ENCODE results near the gene CSNK1G1.
"Not testable (repeated sequence)": the region's sequence is repeated elsewhere in the genome, so short reads cannot be mapped to it uniquely, and the experiment has no call there.

The CSNK1G1 gene

GRCh38 chr15:64286473-64286872 lies 69.5 kb downstream of the CSNK1G1 start:
- TF ChIP-seq POLR2A (IDR thresholded peaks at IDR 0.05; ENCODE audit: low read length) (no peak), GATA1 (IDR thresholded peaks at IDR 0.05; ENCODE audit: low read depth, low read length) (no peak)
- DNase-seq = no peak

DNA sequence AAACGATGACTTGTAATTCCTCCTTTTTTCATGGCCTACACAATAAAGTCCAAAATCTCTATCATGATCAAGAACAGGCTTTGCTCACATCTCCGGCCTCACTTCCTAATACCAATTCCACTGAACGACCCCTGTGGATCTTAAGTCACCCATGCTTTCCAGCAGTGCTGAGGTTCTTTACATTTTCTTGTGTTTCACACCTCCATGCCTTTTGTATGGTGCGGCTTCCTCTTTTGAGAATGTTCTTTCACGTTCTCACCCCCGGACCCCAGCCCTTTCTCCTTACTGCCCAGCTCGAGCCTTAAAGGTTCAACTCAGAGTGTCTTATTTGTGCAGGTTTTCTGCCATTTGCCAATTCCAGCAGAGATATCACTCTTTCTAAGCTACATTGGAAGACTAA lies 70.1 kb downstream of the CSNK1G1 start:
- DNase-seq = no peak

DNA sequence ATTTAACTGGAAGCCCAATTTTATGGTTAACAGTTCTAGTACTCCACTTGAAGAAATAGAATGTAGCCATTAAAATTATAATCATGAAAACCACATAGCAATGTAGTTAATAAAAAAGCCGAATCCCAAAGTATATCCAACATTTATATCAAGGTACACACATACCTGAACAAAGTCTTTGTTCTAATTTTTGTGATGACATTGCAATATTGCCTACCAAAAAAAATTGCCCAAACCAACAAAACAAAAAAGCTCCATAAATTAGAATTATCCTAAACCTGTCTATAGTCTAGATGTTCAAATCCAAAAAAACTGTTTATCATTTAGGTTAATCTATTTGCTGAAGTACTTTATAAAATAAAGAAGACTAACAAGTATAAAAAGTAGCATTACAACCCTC lies 70.8 kb downstream of the CSNK1G1 start:
- TF ChIP-seq POLR2A (IDR thresholded peaks at IDR 0.05; ENCODE audit: low read length) = no peak
- TF ChIP-seq GATA1 (IDR thresholded peaks at IDR 0.05; ENCODE audit: low read depth, low read length) = no peak
- DNase-seq = no peak

More for the DNA sequence above, 70.1 kb downstream of the CSNK1G1 start:
- TF ChIP-seq POLR2A (IDR thresholded peaks at IDR 0.05; ENCODE audit: low read length) = no peak
- no peak for TF ChIP-seq GATA1 (IDR thresholded peaks at IDR 0.05; ENCODE audit: low read depth, low read length)

GRCh38 chr15:64284042-64284441 lies 71.9 kb downstream of the CSNK1G1 start:
- TF ChIP-seq POLR2A (IDR thresholded peaks at IDR 0.05; ENCODE audit: low read length) (no peak), GATA1 (IDR thresholded peaks at IDR 0.05; ENCODE audit: low read depth, low read length) (no peak)
- DNase-seq = no peak

GRCh38 chr15:64282701-64283100 lies 73.3 kb downstream of the CSNK1G1 start:
- DNase-seq = no peak
- no peak for TF ChIP-seq POLR2A (IDR thresholded peaks at IDR 0.05; ENCODE audit: low read length)
- no peak for TF ChIP-seq GATA1 (IDR thresholded peaks at IDR 0.05; ENCODE audit: low read depth, low read length)

- TF ChIP-seq GATA1 (IDR thresholded peaks at IDR 0.05; ENCODE audit: low read depth, low read length) = no peak
- no peak for TF ChIP-seq POLR2A (IDR thresholded peaks at IDR 0.05; ENCODE audit: low read length)
- no peak for DNase-seq
Measured at GRCh38 chr15:64279131-64279530, 76.8 kb downstream of the CSNK1G1 start.

GRCh38 chr15:64275934-64276333 lies 80.0 kb downstream of the CSNK1G1 start:
- TF ChIP-seq GATA1 (IDR thresholded peaks at IDR 0.05; ENCODE audit: low read depth, low read length) (no peak), POLR2A (IDR thresholded peaks at IDR 0.05; ENCODE audit: low read length) (no peak)
- DNase-seq = no peak

DNA sequence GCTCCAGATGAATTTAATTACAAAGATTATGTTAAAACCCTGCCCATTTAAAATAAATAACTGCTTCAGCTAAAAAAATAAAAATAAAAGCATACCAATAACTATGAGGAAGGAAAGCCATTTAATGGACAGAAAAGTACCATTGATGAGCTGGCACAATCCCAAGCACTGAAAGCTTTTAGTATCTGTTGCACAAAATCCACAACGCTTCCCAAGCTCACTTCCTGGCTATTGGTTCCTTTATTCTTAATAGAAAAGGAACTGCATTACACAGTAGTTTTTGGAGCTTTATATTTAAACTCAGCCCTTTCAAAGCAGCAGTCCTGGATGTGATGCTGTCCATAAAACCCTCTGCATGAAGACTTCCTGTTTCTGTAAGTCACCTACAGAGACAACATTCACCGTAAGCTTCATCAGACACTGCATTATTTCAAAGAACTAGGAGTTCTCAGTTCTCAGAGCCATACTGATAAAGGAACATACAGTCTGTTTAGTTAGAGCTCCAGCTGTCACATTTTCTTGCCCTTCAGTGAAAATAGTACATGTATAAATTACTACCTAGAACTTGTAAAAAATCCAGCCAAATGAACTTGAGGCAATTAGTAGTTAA lies 81.5 kb downstream of the CSNK1G1 start:
- peak; percentile 29 to 42 for DNase-seq
- no peak for TF ChIP-seq GATA1 (IDR thresholded peaks at IDR 0.05; ENCODE audit: low read depth, low read length)
- no peak for TF ChIP-seq POLR2A (IDR thresholded peaks at IDR 0.05; ENCODE audit: low read length)

GRCh38 chr15:64267331-64267973 lies 88.5 kb downstream of the CSNK1G1 start:
- DNase-seq = no peak
- TF ChIP-seq POLR2A (IDR thresholded peaks at IDR 0.05; ENCODE audit: low read length) (no peak), GATA1 (IDR thresholded peaks at IDR 0.05; ENCODE audit: low read depth, low read length) (no peak)

DNA sequence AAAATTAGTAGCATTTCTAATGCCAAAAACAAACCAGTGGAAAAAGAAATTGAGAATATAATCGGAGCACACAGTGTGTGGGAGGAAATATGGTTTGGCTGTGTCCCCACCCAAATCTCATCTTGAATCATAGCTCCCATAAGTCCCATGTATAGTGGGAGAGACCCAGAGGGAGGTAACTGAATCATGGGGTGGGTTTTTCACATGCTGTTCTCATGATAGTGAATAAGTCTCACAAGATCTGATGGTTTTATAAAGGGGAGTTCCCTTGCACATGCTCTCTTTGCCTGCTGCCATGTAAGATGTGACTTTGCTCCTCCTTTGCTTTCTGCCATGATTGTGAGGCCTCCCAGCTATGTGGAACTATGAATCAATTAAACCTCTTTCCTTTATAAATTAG lies 90.8 kb downstream of the CSNK1G1 start:
- not testable (repeated sequence) for DNase-seq

DNA sequence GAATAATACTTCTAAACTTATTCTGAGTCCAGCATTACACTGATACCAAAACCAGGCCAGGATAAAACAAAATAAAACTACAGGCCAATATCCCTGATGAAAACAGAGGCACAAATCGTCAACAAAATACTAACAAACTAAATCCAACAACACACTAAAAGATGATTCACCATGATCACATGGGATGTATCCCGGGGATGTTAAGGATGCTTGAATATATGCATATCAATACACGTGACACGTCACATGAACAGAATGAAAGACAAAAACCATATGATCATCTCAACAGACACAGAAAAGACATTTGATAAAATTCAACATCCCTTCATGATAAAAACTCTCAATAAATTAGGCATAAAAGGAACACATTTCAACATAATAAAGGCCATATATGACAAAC lies 91.5 kb downstream of the CSNK1G1 start:
- TF ChIP-seq POLR2A (IDR thresholded peaks at IDR 0.05; ENCODE audit: low read length) (no peak), GATA1 (IDR thresholded peaks at IDR 0.05; ENCODE audit: low read depth, low read length) (no peak)
- DNase-seq = no peak

- TF ChIP-seq GATA1 (IDR thresholded peaks at IDR 0.05; ENCODE audit: low read depth, low read length) (no peak), POLR2A (IDR thresholded peaks at IDR 0.05; ENCODE audit: low read length) (no peak)
- DNase-seq = no peak
Measured at GRCh38 chr15:64263567-64263966, 92.4 kb downstream of the CSNK1G1 start.

DNA sequence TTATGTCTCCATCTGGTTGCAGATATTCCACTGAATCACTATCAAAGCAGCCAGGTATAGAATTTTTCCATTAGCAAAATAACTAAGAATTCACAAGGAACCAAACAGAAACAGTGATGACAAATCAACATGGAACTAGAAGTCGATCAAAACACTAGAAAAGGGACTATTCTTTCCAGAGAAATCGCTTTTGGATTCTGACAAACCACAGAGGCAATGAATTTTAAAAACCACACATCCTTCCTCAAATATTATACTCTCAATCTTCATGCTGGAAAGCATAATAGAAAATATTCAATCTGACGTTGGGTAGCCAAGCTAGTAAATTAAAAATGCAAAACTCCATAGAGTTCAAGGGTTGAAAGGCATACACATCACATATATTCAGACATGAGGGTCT lies 99.9 kb downstream of the CSNK1G1 start:
- TF ChIP-seq POLR2A (IDR thresholded peaks at IDR 0.05; ENCODE audit: low read length) (no peak), GATA1 (IDR thresholded peaks at IDR 0.05; ENCODE audit: low read depth, low read length) (no peak)
- DNase-seq = no peak

DNA sequence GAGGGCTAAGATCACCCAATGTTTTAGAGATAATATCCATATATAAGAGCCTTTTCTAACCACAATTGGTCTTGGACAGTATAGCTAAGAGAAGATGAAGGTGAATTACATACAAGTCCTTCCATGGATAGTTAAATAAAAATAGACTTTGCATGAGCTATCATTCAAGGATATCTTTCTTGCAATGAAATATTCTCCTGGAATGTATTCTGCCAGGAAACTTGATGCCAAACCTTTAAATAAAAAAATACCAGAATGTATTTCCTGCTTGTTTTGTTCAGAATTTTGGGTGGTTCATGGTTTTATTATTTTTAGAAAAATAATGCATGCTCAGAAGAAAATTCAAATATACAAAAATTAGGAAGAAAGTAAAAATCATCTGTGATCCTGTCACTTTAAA lies 104.3 kb downstream of the CSNK1G1 start:
- TF ChIP-seq GATA1 (IDR thresholded peaks at IDR 0.05; ENCODE audit: low read depth, low read length) (no peak), POLR2A (IDR thresholded peaks at IDR 0.05; ENCODE audit: low read length) (no peak)
- no peak for DNase-seq

DNA sequence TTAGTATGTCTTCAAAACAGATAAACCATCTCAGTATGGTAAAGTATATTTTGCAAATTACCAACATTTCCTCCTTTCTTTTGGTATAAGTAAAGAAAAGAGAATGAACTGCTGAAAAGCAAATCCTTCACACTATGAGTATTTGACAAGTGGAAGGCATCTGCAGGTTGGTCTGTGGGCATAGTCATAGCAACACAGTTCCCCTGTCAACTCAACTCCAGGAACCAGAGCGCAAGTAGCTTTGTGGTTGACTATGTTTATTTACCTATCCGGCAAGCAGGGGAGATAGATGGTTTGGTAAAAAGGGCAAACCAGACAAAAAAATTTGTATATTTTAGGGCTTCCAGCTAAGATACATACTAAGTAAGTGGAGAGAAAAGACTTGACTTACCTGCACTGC lies 104.9 kb downstream of the CSNK1G1 start:
- DNase-seq = no peak

More for the DNA sequence above, 104.9 kb downstream of the CSNK1G1 start:
- TF ChIP-seq POLR2A (IDR thresholded peaks at IDR 0.05; ENCODE audit: low read length) = no peak
- TF ChIP-seq GATA1 (IDR thresholded peaks at IDR 0.05; ENCODE audit: low read depth, low read length) = no peak
